Right kidney (tissue), 1 donor: ENCODE results near the gene NANOS2.

Source experiments
- DNase-seq: peaks from one replicate; pipeline ENCODE4 v3.0.0-alpha.2; 2016

NANOS2 gene

GRCh38 chr19:45929247-45929646 is 14.7 kb upstream of the NANOS2 start:
- DNase-seq: no peak

GRCh38 chr19:45927565-45928261 is 13.1 kb upstream of the NANOS2 start:
- peak; percentile 69 for DNase-seq

GRCh38 chr19:45924891-45925447 is 10.4 kb upstream of the NANOS2 start:
- no peak for DNase-seq

- DNase-seq: no peak
Measured at GRCh38 chr19:45922281-45922680, 7.7 kb upstream of the NANOS2 start.

- DNase-seq: no peak
Measured at GRCh38 chr19:45920458-45920857, 5.9 kb upstream of the NANOS2 start.

- no peak for DNase-seq
Measured at GRCh38 chr19:45919678-45920077, 5.1 kb upstream of the NANOS2 start.

GRCh38 chr19:45918721-45919120 is 4.1 kb upstream of the NANOS2 start:
- DNase-seq: no peak

GRCh38 chr19:45917421-45918091 is 3.0 kb upstream of the NANOS2 start:
- DNase-seq: no peak

GRCh38 chr19:45911291-45911690 is 3.3 kb downstream of the NANOS2 start:
- no peak for DNase-seq

GRCh38 chr19:45908956-45909355 is 5.6 kb downstream of the NANOS2 start:
- DNase-seq: no peak

GRCh38 chr19:45906221-45906620 is 8.4 kb downstream of the NANOS2 start:
- DNase-seq: no peak

GRCh38 chr19:45905011-45905410 is 9.6 kb downstream of the NANOS2 start:
- DNase-seq: no peak

- DNase-seq: peak; percentile 98
Measured at GRCh38 chr19:45902651-45903625, 11.6 kb downstream of the NANOS2 start.

GRCh38 chr19:45901912-45902650 is 12.5 kb downstream of the NANOS2 start, which contains the start of gene MYPOP:
Gene MYPOP, minus strand, starts transcription at chr19:45902613. Its CDS starts 840 bp downstream, at chr19:45901773.
- DNase-seq: no peak

- peak; percentile 58 for DNase-seq
Measured at GRCh38 chr19:45901432-45901911, 13.1 kb downstream of the NANOS2 start.

GRCh38 chr19:45900738-45901431 is 13.7 kb downstream of the NANOS2 start:
- no peak for DNase-seq

GRCh38 chr19:45899919-45900589 is 14.5 kb downstream of the NANOS2 start:
- DNase-seq: no peak

GRCh38 chr19:45899253-45899652 is 15.3 kb downstream of the NANOS2 start:
- no peak for DNase-seq

GRCh38 chr19:45897261-45897812 is 17.2 kb downstream of the NANOS2 start:
- DNase-seq: no peak
